ENCODE data around the gene COX6B1.

COX6B1 gene

GRCh38 chr19:35622750-35623149, 25.4 kb upstream of the COX6B1 start:
- H3K27ac ChIP-seq: no peak overlapping the region
- TF ChIP-seq ZFX (IDR thresholded peaks at IDR 0.05) (no peak), CTCF (conservative IDR thresholded peaks at IDR 0.05) (no peak)

DNA sequence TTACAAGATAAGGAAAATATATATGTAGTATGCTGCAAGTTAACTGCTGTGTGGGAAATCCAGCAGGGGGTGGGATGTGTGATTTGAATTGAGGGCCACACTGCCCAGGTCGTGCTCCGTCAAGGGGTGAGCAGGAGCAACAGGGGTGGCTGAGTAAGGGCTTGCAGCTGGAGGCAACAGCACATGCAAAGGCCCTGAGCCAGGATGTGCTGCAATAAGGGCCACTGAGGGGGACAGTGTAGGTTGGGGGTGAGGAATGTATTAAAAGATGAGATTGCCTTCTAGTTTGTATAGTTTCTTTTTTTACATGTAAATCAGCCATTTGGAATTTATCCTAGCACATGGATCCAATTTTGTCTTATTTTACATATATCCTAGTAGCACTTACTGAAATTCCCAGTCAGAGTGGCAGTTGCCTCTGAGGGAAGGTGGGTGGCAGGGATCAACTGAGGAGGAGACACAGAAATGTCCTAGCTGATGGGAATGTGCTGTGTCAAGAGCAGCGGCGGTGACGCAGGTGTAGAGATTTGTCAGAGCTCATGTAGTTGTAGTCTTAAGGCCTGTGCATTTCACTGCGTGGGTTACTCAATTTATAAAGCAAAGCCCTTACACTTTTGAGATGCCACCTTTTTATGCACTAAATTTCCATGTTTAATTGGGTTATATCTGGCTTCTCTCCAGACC, 24.7 kb upstream of the COX6B1 start:
- no peak overlapping the region for H3K27ac ChIP-seq
- TF ChIP-seq ZFX (IDR thresholded peaks at IDR 0.05) (no peak), CTCF (conservative IDR thresholded peaks at IDR 0.05) (no peak)

- TF ChIP-seq ZFX (IDR thresholded peaks at IDR 0.05) (no peak), CTCF (conservative IDR thresholded peaks at IDR 0.05) (no peak)
- peak overlapping the region; percentile 86 for H3K27ac ChIP-seq
Measured at GRCh38 chr19:35628264-35628564, 19.9 kb upstream of the COX6B1 start.

GRCh38 chr19:35628565-35629331, 19.4 kb upstream of the COX6B1 start, which contains the start of gene RBM42:
RBM42 (plus strand) TSS chr19:35629036; CDS start chr19:35629154, 118 bp downstream.
- H3K27ac ChIP-seq: peak within 1 kb of the TSS; percentile 86
- TF ChIP-seq CTCF (conservative IDR thresholded peaks at IDR 0.05): no peak
- peak; percentile 47; the same call in 1 of the 2 replicates for TF ChIP-seq ZFX (IDR thresholded peaks at IDR 0.05)

GRCh38 chr19:35629332-35629633, 18.8 kb upstream of the COX6B1 start:
- no peak for TF ChIP-seq ZFX (IDR thresholded peaks at IDR 0.05)
- no peak for TF ChIP-seq CTCF (conservative IDR thresholded peaks at IDR 0.05)
- H3K27ac ChIP-seq: peak overlapping the region; percentile 86

DNA sequence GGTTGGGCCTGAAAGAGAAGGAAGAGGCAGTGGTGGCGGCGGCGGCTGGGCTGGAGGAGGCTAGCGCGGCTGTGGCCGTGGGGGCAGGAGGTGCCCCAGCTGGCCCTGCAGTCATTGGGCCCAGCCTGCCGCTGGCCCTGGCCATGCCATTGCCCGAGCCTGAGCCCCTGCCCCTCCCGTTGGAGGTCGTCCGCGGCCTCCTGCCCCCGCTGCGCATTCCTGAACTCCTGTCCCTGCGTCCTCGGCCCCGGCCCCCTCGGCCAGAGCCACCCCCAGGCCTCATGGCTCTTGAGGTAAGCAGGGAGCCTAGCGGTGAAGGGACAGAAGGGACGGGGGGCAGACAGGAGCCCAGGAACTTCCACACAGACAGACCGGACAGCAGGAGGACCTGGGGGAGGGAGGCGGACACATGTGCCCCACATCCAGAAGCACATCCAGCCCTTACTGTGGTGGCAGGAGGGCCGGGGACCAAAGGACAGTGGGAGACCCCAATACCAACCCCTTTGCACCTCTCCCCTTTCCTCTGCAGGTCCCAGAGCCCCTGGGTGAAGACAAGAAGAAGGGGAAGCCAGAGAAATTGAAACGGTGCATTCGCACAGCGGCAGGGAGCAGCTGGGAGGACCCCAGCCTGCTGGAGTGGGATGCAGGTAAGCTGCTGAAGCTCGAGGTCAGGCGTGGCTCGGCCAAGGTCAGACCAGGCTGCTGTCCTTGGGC, 14.2 kb upstream of the COX6B1 start:
- TF ChIP-seq ZFX (IDR thresholded peaks at IDR 0.05) (no peak), CTCF (conservative IDR thresholded peaks at IDR 0.05) (no peak)
- H3K27ac ChIP-seq: no peak overlapping the region

DNA sequence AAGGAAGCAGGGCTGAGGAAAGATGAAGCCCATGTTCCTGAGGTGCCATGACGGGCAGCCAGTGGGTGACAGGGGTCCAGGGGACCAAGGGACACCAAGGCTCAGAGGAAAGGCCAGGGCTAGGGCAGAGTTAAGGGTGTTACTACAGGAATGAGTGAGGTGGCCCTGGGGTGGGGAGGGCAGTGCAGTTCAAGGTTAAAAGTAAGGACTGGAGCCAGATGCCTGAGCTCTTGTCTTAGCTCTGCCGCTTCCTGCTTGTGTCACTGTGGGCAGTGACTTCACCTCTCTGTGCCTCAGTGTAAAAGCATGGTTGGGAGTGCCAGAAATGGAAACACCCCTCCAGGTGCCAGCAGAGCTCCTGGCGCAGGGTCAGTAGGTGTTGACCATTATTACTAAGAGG, 11.5 kb upstream of the COX6B1 start:
- no peak overlapping the region for H3K27ac ChIP-seq
- TF ChIP-seq ZFX (IDR thresholded peaks at IDR 0.05) (no peak), CTCF (conservative IDR thresholded peaks at IDR 0.05) (no peak)
